Measurements from ENCODE around the gene GDI1. TPM values are rescaled to one million over a fixed set of nuclear protein-coding genes. Genes with fewer than 3 reads are reported as not detected.

Gene GDI1
- total and polyA plus RNA-seq, 9 of the 15 experiments (the other 6 are each of a cell fraction or from before 2014, with no cell fraction given): 0.97 to 82.6 (median 37.5) TPM

GRCh38 chrX:154428176-154429171, 8.5 kb upstream of the GDI1 start, which contains the start of gene ATP6AP1 (continued):
- no peak for TF ChIP-seq ZNF134 (CRISPR knock-in tag; conservative IDR thresholded peaks at IDR 0.05)
- no peak for TF ChIP-seq ZNF354B (CRISPR knock-in tag; IDR thresholded peaks at IDR 0.05)
- peak; percentile 47; the same call in 1 of the 2 replicates for TF ChIP-seq MYC (IDR thresholded peaks at IDR 0.05; ENCODE audit: low read depth, low read length)
- TF ChIP-seq MYC (CRISPR knock-in tag; IDR thresholded peaks at IDR 0.05; ENCODE audit: borderline replicate concordance, low read depth): no peak
- TF ChIP-seq SMC3 (conservative IDR thresholded peaks at IDR 0.05; ENCODE audit: insufficient read depth, low read depth, low read length): no peak
- no peak for TF ChIP-seq ZNF589 (CRISPR knock-in tag; IDR thresholded peaks at IDR 0.05; ENCODE audit: low read depth)
- peak; percentile 86 for TF ChIP-seq POLR2G (IDR thresholded peaks at IDR 0.05; ENCODE audit: low read depth, low read length)
- TF ChIP-seq TOE1 (IDR thresholded peaks at IDR 0.05; ENCODE audit: borderline replicate concordance): peak; percentile 54; the same call in 1 of the 2 replicates
- no peak for TF ChIP-seq TOE1 (CRISPR knock-in tag; IDR thresholded peaks at IDR 0.05; ENCODE audit: borderline replicate concordance, low read depth)
- TF ChIP-seq ZNF318 (IDR thresholded peaks at IDR 0.05; ENCODE audit: borderline replicate concordance in 1 of 2, low read depth in 1 of 2): no peak
- TF ChIP-seq PKNOX1 (IDR thresholded peaks at IDR 0.05): peak; percentile 100
- TF ChIP-seq MLLT1 (IDR thresholded peaks at IDR 0.05): 0 out of 4 replicates have a peak, but pooled peaks of 1 of the 2 experiments have one; percentile 46
- TF ChIP-seq HMG20B (CRISPR knock-in tag; IDR thresholded peaks at IDR 0.05): no peak
- no peak for TF ChIP-seq ID3 (CRISPR knock-in tag; IDR thresholded peaks at IDR 0.05)
- peak; percentile 44; the same call in 1 of the 2 replicates for TF ChIP-seq ID3 (tag; IDR thresholded peaks at IDR 0.05)
